GM12801 (cell line): ENCODE results near the gene NNMT.

ENCODE experiments used
- TF ChIP-seq, protein P1 (sequence below): IDR thresholded peaks from one replicate; pipeline ENCODE4 v1.5.1; 2011; ENCODE audit warnings: control low read depth; ENCODE audit not compliant: insufficient read length; ENCODE audit errors: extremely low read depth

The NNMT gene

DNA sequence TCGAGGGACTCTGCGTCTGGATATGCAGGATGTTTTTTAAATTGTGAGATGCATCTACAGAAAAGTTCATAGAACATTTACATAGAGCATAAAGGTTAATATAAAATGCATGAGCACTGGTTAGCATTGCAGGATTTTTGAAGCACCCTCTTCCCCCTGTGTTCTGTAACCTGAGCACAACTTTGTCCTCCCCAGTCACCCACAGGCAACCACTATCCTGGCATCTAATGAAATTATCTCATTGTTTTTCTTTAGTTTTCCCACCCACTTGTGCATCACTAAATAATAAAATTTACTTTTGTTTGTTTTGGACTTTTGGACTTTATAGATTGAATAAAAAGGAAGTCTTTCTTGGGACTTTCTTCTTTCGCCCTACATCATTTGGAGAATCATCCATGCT, 10.0 kb upstream of the NNMT start:
- TF ChIP-seq, protein P1, sequence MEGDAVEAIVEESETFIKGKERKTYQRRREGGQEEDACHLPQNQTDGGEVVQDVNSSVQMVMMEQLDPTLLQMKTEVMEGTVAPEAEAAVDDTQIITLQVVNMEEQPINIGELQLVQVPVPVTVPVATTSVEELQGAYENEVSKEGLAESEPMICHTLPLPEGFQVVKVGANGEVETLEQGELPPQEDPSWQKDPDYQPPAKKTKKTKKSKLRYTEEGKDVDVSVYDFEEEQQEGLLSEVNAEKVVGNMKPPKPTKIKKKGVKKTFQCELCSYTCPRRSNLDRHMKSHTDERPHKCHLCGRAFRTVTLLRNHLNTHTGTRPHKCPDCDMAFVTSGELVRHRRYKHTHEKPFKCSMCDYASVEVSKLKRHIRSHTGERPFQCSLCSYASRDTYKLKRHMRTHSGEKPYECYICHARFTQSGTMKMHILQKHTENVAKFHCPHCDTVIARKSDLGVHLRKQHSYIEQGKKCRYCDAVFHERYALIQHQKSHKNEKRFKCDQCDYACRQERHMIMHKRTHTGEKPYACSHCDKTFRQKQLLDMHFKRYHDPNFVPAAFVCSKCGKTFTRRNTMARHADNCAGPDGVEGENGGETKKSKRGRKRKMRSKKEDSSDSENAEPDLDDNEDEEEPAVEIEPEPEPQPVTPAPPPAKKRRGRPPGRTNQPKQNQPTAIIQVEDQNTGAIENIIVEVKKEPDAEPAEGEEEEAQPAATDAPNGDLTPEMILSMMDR = no peak

DNA sequence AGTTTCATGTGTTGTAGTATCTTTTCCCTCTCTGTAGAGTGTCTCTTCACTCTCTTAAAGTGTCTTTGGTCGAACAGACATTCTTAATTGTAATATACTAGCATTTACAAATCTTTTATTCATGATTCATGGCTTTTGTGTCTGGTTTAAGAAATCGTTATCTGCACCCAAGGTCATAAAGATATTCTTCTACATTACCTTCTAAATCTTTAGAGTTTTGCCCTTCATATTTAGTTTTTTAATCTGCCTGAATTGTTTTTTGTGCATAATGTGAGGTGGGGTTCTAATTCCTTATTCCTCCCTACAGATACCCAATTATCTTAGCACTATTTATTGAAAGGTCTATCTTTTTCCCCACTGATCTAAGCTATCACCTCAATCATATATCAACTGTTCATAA, 9.0 kb upstream of the NNMT start:
- TF ChIP-seq, protein P1 = no peak

DNA sequence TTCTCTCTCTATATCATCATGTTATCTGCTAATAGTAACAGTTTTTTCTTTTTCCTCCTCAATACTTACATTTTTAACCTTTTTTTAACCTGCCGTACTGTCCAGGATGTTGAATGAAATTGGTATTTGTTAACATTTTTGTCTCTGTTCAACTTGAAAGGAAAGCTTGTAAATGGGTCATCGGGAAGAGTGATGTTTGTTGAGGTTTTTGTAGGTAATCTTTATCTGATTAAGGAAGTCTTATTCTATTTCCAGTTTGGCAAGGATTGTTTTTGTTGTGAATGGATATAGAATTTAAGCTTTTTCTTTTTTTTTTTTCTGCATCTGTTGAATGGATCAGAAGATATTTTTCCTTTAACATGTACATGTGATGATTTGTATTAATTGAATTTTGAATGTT, 8.1 kb upstream of the NNMT start:
- TF ChIP-seq, protein P1 = no peak

DNA sequence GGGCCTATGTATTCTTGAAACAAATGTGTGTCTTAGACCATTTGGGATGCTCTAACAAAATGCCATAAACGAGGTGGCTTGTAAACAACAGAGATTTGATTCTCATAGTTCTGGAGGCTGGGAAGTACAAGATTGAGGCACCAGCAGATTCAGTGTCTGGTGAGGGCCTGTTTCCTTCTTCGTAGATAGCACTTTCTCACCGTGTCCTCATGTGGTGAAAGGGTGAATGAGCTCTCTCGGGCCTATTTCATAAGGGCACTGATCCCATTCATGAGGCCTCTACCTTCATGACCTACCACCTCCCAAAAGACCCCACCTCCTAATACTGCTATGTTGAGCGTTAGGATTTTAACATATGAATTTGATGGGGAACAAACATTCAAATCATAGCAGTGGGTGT, 6.4 kb upstream of the NNMT start:
- TF ChIP-seq, protein P1 = no peak

DNA sequence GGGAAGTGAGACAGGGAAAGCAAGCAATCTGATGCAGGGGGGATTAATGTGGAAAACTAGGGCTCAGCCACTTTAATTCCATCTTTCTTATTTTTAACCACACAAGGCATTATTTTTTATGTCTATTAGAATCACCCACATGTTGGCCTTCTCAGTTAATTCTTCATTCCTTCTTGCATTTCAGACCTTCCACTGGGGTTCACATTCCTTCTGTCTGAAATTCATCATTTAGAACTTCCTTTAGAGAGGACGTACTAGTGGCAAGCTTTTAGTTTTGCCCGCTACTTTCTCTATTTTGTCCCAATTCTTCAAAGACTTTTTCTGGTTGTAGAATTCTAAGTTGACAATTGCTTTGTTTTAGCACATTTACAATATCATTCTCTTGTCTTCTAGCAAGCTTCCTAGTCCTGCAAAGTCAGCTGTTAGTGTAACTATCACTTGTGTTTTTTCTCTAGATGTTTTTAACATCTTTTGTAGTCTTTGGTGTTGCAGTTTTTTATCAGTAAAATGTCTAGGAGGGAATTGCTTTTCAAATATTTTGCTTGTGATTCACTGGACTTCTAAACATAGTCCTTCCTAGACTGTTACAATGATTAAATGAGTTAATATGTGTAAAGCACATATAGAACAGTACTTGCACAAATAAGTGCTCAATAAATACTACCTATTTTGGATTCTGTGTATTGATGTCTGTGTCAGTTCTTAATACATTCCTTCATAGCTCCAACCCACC, 5.5 kb upstream of the NNMT start:
- TF ChIP-seq, protein P1 = no peak

DNA sequence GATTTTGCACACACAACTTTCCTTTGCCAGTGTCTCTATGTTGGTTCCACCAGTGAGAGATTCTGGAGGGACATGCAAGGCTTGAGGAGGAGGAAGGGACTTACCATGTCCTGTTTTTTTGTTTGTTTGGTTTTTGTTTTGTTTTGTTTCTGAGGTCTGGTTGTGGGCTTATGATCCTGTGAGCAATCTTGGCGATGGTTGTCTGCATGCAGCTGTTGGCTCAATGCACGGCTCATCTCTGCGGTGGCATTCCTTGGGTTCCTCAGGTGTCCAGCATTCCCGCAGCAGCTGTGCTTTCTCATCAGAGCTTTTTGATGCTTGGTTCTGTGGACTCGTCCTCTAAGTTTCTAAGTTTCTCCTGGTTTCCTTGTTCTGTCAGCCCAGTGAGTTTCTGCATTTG, 4.8 kb upstream of the NNMT start:
- TF ChIP-seq, protein P1 = no peak

DNA sequence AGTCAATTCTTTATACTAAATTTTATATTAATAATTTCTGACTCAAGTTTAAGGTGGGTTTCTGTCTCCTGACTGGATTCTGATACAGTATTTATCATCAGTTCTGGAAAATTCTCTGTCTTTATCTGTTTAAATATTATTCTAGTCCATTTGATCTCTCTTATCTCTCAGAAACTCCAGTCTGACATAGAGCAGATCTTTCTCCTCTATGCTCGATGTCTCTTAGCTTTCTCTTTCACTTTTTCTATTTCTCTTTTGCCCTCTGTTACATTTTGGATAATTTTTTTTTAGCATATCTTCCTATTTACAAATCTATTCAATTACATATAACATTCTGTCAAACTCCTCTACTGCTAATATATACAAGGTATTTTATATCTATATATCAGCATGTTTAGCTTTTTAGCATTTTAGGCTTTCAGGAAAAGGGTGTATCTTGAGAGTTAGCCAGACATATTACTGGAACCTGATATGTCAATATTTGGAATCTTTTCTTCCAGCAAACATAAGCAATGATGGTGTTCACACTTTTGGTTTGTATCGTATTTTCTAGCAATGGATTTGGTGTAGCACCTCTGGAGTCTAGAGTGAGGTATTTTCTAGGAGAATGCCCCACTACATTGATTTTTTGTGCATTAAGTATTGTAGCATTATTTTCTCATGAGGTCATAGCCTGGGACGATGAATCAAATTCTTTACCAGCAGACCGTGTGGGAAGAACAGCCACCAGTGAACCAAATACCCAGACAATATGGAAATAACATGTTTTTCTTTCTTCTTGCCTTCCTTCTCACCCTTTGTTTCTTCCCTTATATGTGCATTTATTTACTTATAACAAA, 4.1 kb upstream of the NNMT start:
- TF ChIP-seq, protein P1 = no peak
